OCI-LY1 (cell line): ENCODE measurements around the gene RFX1.

ENCODE experiments used
- CTCF ChIP-seq: fragments of 200-600 bp; sonication (generic), shearing (Covaris generic); IDR thresholded peaks from 2 replicates; pipeline ENCODE4 v1.5.1; 2017; ENCODE audit warnings: mild to moderate bottlenecking, antibody characterized with exemption, low read length, moderate library complexity, mixed read lengths
- EZH2 ChIP-seq: fragments of 200-600 bp; sonication (generic), shearing (Covaris generic); IDR thresholded peaks from 2 replicates; pipeline ENCODE4 v1.8.0; 2017; ENCODE audit warnings: borderline replicate concordance, mixed run types, mild to moderate bottlenecking, antibody characterized with exemption, low read length, moderate library complexity, mixed read lengths

GRCh38 chr19:14005349-14006084 is 603 bp downstream of the RFX1 start:
- TF ChIP-seq EZH2 (no peak), CTCF (no peak)
